Measurements from ENCODE around the gene ERN1. TPM values are rescaled to one million over a fixed set of nuclear protein-coding genes. Genes with fewer than 3 reads are reported as not detected.
A peak's percentile ranks its signal among the peaks of the same experiment; 100 is the strongest.
"Not testable (repeated sequence)": the region's sequence is repeated elsewhere in the genome, so short reads cannot be mapped to it uniquely, and the experiment has no call there.

Gene ERN1
- polyA plus RNA-seq, 1 donor from 2014 or later: 9.6 TPM

GRCh38 chr17:64133546-64134215 is 3.7 kb upstream of the ERN1 start:
- no peaks in the 10 kb centered on the region for H3K9me3 Mint-ChIP-seq
- H3K4me1 Mint-ChIP-seq: peaks cover 8 to 20% (median 11%) of the 10 kb centered on the region in 3 donors
- H3K4me3 Mint-ChIP-seq: peak overlapping the region in 1 of 4 donors; percentile 30
- peaks cover 2% of the 10 kb centered on the region for H3K36me3 Mint-ChIP-seq
- H3K27me3 Mint-ChIP-seq: no peaks in the 10 kb centered on the region
- H3K27ac Mint-ChIP-seq: no peak overlapping the region

- Mint-ChIP-seq H3K27ac (peak overlapping the region in 1 of 3 donors; percentile 73), H3K4me1 (peaks cover 8 to 22% (median 11%) of the 10 kb centered on the region in 3 donors), H3K36me3 (peaks cover 2% of the 10 kb centered on the region), H3K4me3 (peak overlapping the region in 3 of 4 donors; percentile 9 to 85 (median 34)), H3K27me3 (no peaks in the 10 kb centered on the region), H3K9me3 (no peaks in the 10 kb centered on the region)
Observed at GRCh38 chr17:64131606-64132270, 1.8 kb upstream of the ERN1 start.

GRCh38 chr17:64130559-64131001 is 636 bp upstream of the ERN1 start:
- Mint-ChIP-seq H3K36me3 (peaks cover 6% of the 10 kb centered on the region), H3K4me3 (peak overlapping the region; percentile 81 to 90 (median 88)), H3K27me3 (no peaks in the 10 kb centered on the region), H3K9me3 (no peaks in the 10 kb centered on the region), H3K4me1 (peaks cover 8 to 26% (median 11%) of the 10 kb centered on the region in 3 donors), H3K27ac (peak overlapping the region; percentile 83 to 97 (median 92))

- H3K27me3 Mint-ChIP-seq: no peaks in the 10 kb centered on the region
- H3K4me3 Mint-ChIP-seq: peak overlapping the region; percentile 83 to 99 (median 86)
- H3K36me3 Mint-ChIP-seq: peaks cover 9% of the 10 kb centered on the region
- H3K9me3 Mint-ChIP-seq: no peaks in the 10 kb centered on the region
- H3K4me1 Mint-ChIP-seq: peaks cover 8 to 26% (median 11%) of the 10 kb centered on the region in 3 donors
- H3K27ac Mint-ChIP-seq: no peak overlapping the region
Observed at GRCh38 chr17:64129515-64129764, 504 bp downstream of the ERN1 start.

GRCh38 chr17:64128787-64129514 is 993 bp downstream of the ERN1 start:
- Mint-ChIP-seq H3K27me3 (no peaks in the 10 kb centered on the region), H3K4me3 (peak overlapping the region; percentile 83 to 99 (median 86)), H3K36me3 (peaks cover 9% of the 10 kb centered on the region), H3K27ac (peak overlapping the region; percentile 33 to 94 (median 71)), H3K4me1 (peaks cover 8 to 26% (median 11%) of the 10 kb centered on the region in 3 donors), H3K9me3 (no peaks in the 10 kb centered on the region)

- H3K9me3 Mint-ChIP-seq: no peaks in the 10 kb centered on the region
- H3K27me3 Mint-ChIP-seq: no peaks in the 10 kb centered on the region
- H3K27ac Mint-ChIP-seq: no peak overlapping the region
- peak overlapping the region in 1 of 4 donors; percentile 79 for H3K4me3 Mint-ChIP-seq
- H3K36me3 Mint-ChIP-seq: peaks cover 9% of the 10 kb centered on the region
- peaks cover 8 to 25% (median 11%) of the 10 kb centered on the region in 3 donors for H3K4me1 Mint-ChIP-seq
Observed at GRCh38 chr17:64126918-64127317, 3.0 kb downstream of the ERN1 start.

- Mint-ChIP-seq H3K9me3 (no peaks in the 10 kb centered on the region), H3K27ac (no peak overlapping the region), H3K27me3 (no peaks in the 10 kb centered on the region), H3K4me3 (peak overlapping the region in 2 of 4 donors; percentile 56 to 79), H3K36me3 (peaks cover 9% of the 10 kb centered on the region), H3K4me1 (peaks cover 12 to 22% (median 16%) of the 10 kb centered on the region in 3 donors)
Observed at GRCh38 chr17:64125937-64126336, 4.0 kb downstream of the ERN1 start.

- no peaks in the 10 kb centered on the region for H3K27me3 Mint-ChIP-seq
- no peak overlapping the region for H3K27ac Mint-ChIP-seq
- peaks cover 16 to 23% (median 16%) of the 10 kb centered on the region in 3 donors for H3K4me1 Mint-ChIP-seq
- peak overlapping the region in 1 of 4 donors; percentile 44 for H3K4me3 Mint-ChIP-seq
- peaks cover 9% of the 10 kb centered on the region for H3K36me3 Mint-ChIP-seq
- no peaks in the 10 kb centered on the region for H3K9me3 Mint-ChIP-seq
Observed at GRCh38 chr17:64124609-64125008, 5.3 kb downstream of the ERN1 start.

- Mint-ChIP-seq H3K27me3 (no peaks in the 10 kb centered on the region), H3K4me3 (peak overlapping the region in 1 of 4 donors; percentile 49), H3K27ac (peak overlapping the region in 1 of 3 donors; percentile 39)
Observed at GRCh38 chr17:64123114-64123513, 6.8 kb downstream of the ERN1 start.

GRCh38 chr17:64120972-64121786 is 8.8 kb downstream of the ERN1 start:
- not testable (repeated sequence) for H3K36me3 Mint-ChIP-seq, H3K9me3 Mint-ChIP-seq, H3K27me3 Mint-ChIP-seq
- H3K27ac Mint-ChIP-seq: peak overlapping the region in 2 of 3 donors; percentile 50 to 79
- H3K4me1 Mint-ChIP-seq: peaks cover 10 to 13% (median 13%) of the 10 kb centered on the region in 3 donors
- peak overlapping the region in 1 of 4 donors; percentile 71 for H3K4me3 Mint-ChIP-seq

More at GRCh38 chr17:64123114-64123513, 6.8 kb downstream of the ERN1 start:
- Mint-ChIP-seq H3K9me3 (no peaks in the 10 kb centered on the region), H3K4me1 (peaks cover 10 to 15% (median 13%) of the 10 kb centered on the region in 3 donors), H3K36me3 (peaks cover 9% of the 10 kb centered on the region)

GRCh38 chr17:64120159-64120810 is 9.7 kb downstream of the ERN1 start:
- H3K4me1 Mint-ChIP-seq: peaks cover 10 to 16% (median 16%) of the 10 kb centered on the region in 3 donors
- H3K27me3 Mint-ChIP-seq: no peaks in the 10 kb centered on the region
- no peak overlapping the region for H3K27ac Mint-ChIP-seq
- peaks cover 8% of the 10 kb centered on the region for H3K36me3 Mint-ChIP-seq
- H3K9me3 Mint-ChIP-seq: no peaks in the 10 kb centered on the region
- H3K4me3 Mint-ChIP-seq: no peak overlapping the region

GRCh38 chr17:64117981-64118979 is 11.7 kb downstream of the ERN1 start:
- Mint-ChIP-seq H3K27ac (no peak overlapping the region), H3K4me3 (no peak overlapping the region), H3K9me3 (no peaks in the 10 kb centered on the region), H3K4me1 (peaks cover 10 to 16% (median 16%) of the 10 kb centered on the region in 3 donors), H3K36me3 (peaks cover 4% of the 10 kb centered on the region), H3K27me3 (no peaks in the 10 kb centered on the region)

Data from IgD-negative memory B cell (primary cell).